Activated gamma-delta T cell treated with Interleukin-2 at 50 U/mL for 16 hours (primary cell): ENCODE results near the gene ANGPTL4.
"Not testable (repeated sequence)": the region's sequence is repeated elsewhere in the genome, so short reads cannot be mapped to it uniquely, and the experiment has no call there.

Experiments
- DNase-seq: peaks from one replicate; pipeline ENCODE4 v3.0.0-alpha.2; 2020

ANGPTL4 gene

DNA sequence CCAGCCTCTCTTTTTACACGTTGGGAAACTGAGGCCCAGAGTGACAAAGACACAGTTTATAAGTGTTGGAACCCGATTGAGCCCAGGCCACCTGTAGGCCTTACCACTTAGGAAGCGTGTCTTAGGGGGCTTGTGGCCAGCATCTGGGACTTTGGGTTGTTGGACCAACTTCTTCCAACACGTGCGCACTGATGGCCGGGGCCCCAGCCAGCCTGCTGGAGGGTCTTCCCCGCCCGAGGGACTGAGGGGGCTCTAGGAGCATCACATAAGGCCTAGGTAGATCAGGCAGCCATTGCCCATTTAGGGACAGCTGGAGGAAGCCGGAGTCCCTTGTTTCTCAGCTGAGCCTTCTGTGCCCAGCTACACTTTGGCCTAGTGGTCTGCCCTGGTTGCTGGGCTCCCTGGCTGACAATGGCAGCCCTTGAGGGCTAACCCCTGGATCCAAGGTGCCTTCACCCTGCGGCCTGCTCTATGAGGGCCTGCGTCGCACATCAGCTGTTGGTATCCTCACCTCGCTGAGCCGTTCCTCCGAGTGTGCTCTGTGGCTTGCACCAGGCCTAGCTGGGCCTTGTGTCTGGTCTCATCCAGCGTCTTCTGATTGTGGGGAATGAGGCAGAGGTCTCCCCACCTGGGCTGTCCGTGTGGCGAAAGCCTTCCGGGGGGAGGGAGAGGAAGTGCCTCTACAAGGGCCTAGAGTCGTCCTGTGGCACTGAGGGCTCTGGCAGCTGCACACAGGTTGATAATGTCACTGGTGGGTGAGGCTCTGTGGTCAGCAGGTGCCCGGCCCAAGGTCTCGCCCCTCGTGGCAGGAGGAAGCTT, 27.5 kb downstream of the ANGPTL4 start:
- DNase-seq: no peak

DNA sequence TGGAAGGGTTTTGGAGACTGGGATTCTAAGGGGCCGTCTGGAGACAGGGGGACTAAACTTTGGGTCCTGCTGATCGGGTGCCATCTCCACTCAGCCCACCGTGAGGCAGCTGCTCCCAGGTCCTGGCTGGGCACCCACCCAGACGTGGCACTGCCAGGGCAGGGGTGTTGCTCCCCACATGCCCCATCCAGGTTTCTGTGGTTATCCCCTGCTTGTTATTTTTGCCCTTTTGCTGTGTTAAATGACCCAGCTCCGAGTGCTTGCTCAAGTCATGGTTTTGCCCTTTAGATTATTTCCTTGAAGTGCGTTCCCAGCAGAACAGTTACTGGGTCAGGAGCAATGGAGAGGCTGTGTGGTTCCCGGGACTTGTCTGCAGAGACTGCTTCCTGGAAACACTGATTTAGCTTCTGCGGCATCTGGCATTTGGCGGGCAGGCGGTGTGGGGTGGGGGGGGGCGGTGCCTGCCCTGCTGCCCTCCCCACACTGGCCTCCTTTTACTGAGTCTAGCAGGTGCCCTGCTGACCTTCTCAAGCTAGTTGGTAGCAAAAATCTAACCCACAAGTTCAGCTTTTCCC, 28.1 kb downstream of the ANGPTL4 start:
- DNase-seq: no peak

DNA sequence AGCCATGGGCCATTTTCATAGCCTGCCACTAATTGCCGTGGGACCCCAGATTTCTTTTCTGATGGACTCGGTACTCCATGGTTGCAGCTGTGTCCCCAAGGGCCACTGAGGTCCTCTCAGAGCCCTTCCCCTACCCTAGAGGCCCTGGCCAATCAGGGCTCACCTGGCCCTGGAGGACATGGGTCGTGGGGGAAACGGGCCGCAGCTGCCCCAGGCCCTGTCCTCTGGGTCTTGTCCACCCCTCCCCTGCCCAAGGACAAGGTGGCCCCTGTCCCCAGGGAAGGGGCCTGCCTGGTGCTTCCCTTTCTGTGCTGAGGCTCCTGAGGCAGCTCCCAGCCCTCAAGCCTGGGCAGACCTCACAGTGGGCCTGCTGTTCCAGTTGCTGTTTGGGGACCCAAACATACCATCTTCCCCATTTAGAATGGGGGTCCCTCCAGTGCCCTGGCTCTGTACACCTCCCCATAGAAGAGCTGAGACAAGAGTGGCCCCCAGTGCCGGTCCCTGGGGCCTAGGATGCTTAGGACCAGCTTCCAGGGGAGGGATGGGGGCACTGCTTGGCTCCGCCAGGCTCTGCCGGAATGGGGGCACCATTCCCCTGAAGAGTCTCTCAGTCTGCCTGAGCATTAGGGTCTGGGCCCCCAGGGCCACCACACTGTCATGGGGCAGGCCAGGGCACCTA, 29.4 kb downstream of the ANGPTL4 start:
- no peak for DNase-seq

GRCh38 chr19:8393871-8394250, 29.9 kb downstream of the ANGPTL4 start:
- DNase-seq: no peak

DNA sequence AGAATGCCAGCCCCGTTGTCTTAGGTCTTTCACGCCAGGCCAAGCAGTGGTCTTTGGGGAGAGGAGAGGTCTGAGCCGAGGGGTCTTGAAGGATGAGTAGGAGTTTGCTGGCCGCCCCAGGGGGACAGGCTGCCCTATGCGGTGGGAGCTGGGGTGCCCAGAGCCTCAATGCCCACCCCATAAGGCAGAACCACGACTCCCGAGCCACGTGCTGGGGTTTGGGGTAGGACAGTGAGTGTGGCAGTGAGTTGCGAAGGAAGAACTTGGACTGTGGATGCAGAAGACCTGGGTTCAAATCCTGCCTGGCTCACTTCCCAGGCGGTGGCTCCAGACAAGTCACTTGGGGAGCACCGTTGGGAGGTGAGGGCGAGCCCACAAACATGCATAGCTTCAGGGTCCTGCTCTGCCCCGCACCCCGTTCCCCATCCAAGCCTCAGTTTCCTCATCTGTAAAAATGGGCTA, 31.7 kb downstream of the ANGPTL4 start:
- no peak for DNase-seq

DNA sequence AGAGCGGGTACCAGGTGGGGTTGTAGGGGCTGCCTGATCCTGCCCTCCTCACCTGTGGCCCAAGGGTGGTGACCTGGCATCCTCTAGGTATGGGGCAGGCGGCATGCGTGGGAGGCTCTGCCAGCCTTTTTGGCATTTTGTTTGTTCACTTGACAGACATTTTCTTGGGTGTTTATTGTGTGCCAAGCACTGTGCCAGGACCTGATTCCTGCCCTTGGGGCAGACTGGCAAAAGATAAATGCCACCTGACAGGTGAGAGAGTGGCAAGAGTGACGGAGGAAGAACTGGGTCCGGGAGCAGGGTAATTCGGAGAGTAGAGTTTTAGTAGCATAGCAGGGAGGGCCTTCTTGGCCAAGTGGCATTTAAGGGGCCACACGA, 32.2 kb downstream of the ANGPTL4 start:
- DNase-seq: no peak

DNA sequence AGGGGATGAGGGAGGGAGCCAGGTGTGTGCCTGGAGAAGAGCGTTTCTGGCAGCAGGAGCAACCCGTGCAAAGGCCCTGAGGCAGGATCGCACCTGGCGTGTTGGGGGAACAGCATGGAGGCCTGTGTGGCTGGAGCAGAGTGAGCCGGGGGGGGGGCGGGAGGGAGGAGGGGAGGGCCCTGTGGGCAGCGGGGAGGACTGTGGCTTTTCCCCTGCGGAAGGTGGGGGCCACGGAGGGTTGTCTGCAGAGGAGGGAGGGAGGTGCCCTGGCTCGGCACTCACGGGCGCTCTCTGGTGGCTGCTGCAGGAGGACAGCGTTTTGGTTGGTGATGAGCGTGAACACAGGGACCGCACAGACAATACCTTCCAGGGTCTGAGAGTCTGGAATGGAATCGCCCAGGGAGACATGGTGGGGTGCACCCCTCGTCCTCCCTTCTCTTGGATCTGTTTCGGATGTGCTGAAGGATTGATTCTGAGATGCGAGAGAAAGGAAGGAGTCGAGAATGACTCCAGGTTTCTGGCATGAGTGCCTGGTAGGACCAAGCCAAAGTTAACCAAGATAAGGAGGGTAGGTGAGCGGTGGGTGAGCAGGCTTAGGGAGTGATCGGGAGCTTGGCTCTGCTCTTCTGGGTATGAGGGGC, 32.7 kb downstream of the ANGPTL4 start:
- DNase-seq: peak; percentile 55

DNA sequence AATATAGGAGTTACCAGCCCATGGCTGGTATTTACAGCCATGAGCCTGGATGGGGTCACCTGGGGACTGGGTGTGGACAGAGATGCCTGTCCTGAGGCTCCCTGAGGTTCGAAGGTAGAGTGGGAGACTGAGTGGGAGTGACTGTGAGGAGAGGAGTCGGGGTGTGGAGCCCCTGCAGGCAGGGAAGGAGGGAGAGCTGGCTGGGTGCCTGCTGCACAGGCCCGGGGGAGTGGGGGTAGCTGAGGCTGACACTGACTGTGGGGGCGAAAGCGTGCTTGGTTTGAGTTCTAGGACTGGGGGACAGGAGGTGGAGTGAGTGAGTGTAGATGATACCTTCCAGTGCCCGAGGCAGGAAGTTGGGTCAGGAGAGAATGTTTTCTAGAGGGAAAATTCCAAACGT, 33.3 kb downstream of the ANGPTL4 start:
- no peak for DNase-seq

DNA sequence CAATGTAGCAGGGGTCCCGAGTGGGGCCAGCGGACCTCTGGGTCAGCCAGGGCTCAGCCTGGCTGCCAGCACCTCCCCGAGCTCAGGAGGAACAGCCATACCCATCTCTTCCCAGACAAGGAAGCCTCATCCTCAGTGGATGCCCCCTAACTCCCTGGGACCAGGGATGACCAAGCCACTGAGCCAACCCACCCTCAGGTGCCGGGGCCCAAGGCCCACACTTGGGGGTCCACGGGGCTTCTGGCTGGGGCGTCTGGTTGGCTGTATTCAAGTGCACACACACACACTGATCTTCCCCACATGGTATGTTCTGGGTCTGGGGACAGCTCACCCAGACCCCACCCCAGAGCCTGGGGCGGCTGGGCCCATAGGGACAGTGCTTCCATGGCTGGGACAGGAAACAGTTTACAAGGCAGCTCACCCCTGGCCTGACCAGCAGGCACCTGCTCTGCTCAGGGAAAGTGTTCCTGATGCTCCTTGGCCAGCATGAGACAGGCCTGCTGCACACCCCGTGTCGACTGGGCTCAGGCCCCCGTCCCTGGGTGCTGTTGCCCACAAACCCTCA, 33.9 kb downstream of the ANGPTL4 start:
- DNase-seq: no peak

DNA sequence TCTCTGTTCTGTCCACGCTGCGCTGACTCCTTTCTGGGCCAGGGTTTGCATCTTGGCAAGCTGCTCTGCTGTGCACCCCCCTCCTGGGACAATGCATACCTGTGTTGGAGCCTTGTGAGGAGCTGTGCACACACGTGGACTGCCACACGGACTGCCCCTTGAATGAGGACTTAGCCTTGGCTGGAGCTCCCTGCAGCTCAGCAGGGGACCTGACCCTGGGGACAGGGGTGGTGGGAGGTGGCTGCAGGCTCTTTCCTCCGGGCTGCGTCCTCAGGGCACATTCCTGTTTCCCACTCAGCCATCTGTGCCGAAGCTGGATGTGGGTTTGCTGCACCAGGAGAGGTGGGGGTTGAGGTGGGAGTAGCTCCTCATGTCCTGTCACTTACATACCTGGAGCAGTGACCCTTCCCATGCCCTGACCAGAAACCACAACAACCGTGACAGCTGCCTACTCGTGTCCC, 34.4 kb downstream of the ANGPTL4 start:
- no peak for DNase-seq

DNA sequence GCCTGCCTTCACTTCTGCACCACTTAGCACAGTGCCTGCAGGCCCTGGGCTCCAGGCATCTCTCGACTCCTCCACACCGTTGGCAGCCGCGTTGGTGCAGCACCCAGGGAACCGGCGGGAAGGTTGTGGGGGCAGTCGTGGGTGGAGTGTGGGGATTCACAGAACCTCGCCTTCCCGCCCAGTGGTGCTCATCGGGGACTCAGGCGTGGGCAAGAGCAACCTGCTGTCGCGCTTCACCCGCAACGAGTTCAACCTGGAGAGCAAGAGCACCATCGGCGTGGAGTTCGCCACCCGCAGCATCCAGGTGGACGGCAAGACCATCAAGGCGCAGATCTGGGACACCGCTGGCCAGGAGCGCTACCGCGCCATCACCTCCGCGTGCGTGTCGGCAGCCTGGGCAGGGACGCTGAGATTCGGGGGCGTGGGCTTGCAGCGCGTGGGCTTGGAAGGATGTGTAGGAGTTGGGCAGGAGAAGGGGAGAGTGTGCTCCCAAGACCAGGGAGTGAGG, 35.8 kb downstream of the ANGPTL4 start:
- no peak for DNase-seq

DNA sequence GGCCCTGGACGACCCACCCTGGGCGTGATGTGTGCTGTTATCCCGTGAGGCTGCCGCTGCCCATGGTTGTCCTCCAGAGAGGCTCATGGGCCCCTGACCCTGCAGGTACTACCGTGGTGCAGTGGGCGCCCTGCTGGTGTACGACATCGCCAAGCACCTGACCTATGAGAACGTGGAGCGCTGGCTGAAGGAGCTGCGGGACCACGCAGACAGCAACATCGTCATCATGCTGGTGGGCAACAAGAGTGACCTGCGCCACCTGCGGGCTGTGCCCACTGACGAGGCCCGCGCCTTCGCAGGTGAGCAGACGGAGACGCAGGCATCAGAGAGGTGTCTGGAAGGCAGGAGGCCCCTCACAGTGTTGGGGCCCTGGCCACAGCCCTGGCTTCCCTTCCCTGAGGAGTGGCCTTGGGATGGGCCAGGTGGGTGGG, 38.0 kb downstream of the ANGPTL4 start:
- DNase-seq: no peak

DNA sequence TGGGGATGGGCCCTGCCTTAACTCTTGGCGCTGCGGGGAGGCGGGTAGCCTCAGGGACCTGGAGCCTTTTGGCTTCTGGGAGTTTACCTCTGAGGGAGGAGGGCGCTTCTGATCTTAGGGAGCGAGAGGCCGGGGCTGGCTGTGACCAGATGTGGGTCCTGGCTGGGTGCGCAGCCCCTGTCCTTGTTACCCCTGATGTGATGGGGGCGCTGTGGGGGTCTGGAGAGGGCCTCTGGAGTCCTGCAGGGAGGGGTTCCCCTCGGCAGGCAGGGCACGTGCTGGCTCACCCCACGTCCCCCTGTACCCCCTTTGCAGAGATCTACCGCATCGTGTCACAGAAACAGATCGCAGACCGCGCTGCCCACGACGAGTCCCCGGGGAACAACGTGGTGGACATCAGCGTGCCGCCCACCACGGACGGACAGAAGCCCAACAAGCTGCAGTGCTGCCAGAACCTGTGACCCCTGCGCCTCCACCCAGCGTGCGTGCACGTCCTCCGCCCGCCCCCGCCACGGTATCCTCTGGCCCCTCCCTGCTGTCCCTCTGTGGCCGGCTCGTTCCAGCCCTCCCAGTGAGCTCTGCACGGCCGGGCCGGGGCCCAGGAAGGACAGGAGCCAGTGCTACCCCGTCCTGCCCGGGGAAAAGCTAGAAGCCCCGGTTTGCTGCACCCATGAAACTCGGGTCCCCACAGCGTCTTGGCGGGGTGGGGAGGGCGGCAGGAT, 39.3 kb downstream of the ANGPTL4 start:
- DNase-seq: no peak

GRCh38 chr19:8403820-8404109, 39.8 kb downstream of the ANGPTL4 start:
- no peak for DNase-seq

- DNase-seq: no peak
Observed at GRCh38 chr19:8404391-8405151, 40.6 kb downstream of the ANGPTL4 start.

GRCh38 chr19:8410718-8411117, 46.8 kb downstream of the ANGPTL4 start:
- not testable (repeated sequence) for DNase-seq

- peak; percentile 93 for DNase-seq
Observed at GRCh38 chr19:8412783-8413628, 49.1 kb downstream of the ANGPTL4 start, which contains the start of gene MARCHF2. TSS of gene MARCHF2 (plus strand) at chr19:8413305. CDS start at chr19:8421841, 8,536 bp downstream.

- no peak for DNase-seq
Observed at GRCh38 chr19:8413629-8413995, 49.7 kb downstream of the ANGPTL4 start.

GRCh38 chr19:8416796-8417195, 52.8 kb downstream of the ANGPTL4 start:
- DNase-seq: no peak
